GM12878 (cell line): Measurements from ENCODE around the gene RBM10. TPM values are rescaled to one million over a fixed set of nuclear protein-coding genes. Genes with fewer than 3 reads are reported as not detected.

Experiments
- ATAC-seq: fragments of 200-7000 bp; cut with Tn5 transposase; 3 replicates; pipeline ENCODE4 v1.9.1; 2020; ENCODE audit warnings: mild to moderate bottlenecking, moderate library complexity
- BruUV-seq: library from RNA; stranded (reverse); fragments of 400-500 nt; replicated peaks from 2 replicates; lab custom pipeline; 2021; lab: Mats Ljungman, UMichigan
- CTCF ChIA-PET: fragments of 300-600 bp; sonication (Branson Sonifier 250); formaldehyde crosslinking; extraction: SDS; loops from one replicate; lab custom pipeline; 2021; ENCODE audit warnings: inconsistent platforms; lab: Yijun Ruan, JAX
- POLR2A ChIA-PET: fragments of 350-600 bp; formaldehyde crosslinking; extraction: SDS; loops from one replicate; lab custom pipeline; 2021; ENCODE audit warnings: inconsistent platforms; lab: Charles Lee
- RAD21 ChIA-PET: fragments of 300-600 bp; sonication (Branson Sonifier 250); formaldehyde crosslinking; loops from one replicate; lab custom pipeline; 2023; ENCODE audit warnings: antibody characterized with exemption; ENCODE audit not compliant: unreplicated experiment; lab: Charles Lee
- SMC1A ChIA-PET: fragments of 300-600 bp; sonication (Branson Sonifier 250); formaldehyde crosslinking; loops from one replicate; lab custom pipeline; 2023; ENCODE audit not compliant: unreplicated experiment, uncharacterized antibody; lab: Charles Lee
- DNase-seq: peaks from one replicate; pipeline ENCODE4 v3.0.0-alpha.2; 2011; ENCODE audit warnings: low read depth, low spot score
- FAIRE-seq: peaks from 3 replicates; lab custom pipeline; 2011; peaks lifted over from hg19 to GRCh38; lab: Jason Lieb, UNC
- H2AFZ ChIP-seq: 2 replicates; pipeline ENCODE4 v1.6.0; 2011; ENCODE audit warnings: low read depth, low read length, control low read depth; ENCODE audit not compliant: control insufficient read depth
- H3K27ac ChIP-seq: 2 replicates; pipeline ENCODE4 v1.5.1; 2011; ENCODE audit warnings: control low read depth; ENCODE audit not compliant: control insufficient read depth, insufficient read depth
- H3K27me3 ChIP-seq, 2 experiments: replicated peaks in 1 of 2; 2 replicates each; pipeline versions ENCODE4 v1.6.0 to v1.6.1; 2011; ENCODE audit warnings: low read length in 1 of 2; ENCODE audit not compliant: control insufficient read depth in 2 of 2, insufficient read depth in 2 of 2
- H3K36me3 ChIP-seq, 2 experiments: 2 replicates each; pipeline ENCODE4 v1.5.1; 2011; ENCODE audit warnings: low read length in 1 of 2; ENCODE audit not compliant: control insufficient read depth in 2 of 2, insufficient read depth in 2 of 2
- H3K4me1 ChIP-seq: 2 replicates; pipeline ENCODE4 v1.6.1; 2011; ENCODE audit warnings: mild to moderate bottlenecking, low read length, moderate library complexity, mixed read lengths; ENCODE audit not compliant: control insufficient read depth, insufficient read depth
- H3K4me2 ChIP-seq: 2 replicates; pipeline ENCODE4 v1.6.0; 2011; ENCODE audit warnings: control low read depth; ENCODE audit not compliant: control insufficient read depth, insufficient read depth
- H3K4me3 ChIP-seq: fragments of 200-600 bp; sonication (generic); 2 replicates; pipeline ENCODE4 v1.5.1; 2016
- H3K79me2 ChIP-seq: 2 replicates; pipeline ENCODE4 v1.6.0; 2011; ENCODE audit warnings: low read length; ENCODE audit not compliant: control insufficient read depth, insufficient read depth
- H3K9ac ChIP-seq: 2 replicates; pipeline ENCODE4 v1.8.0; 2011; ENCODE audit warnings: low read length, control low read depth, mixed read lengths; ENCODE audit not compliant: control insufficient read depth, insufficient read depth
- H3K9me3 ChIP-seq: replicated peaks from 3 replicates; pipeline ENCODE4 v1.5.1; 2011; ENCODE audit warnings: mild to moderate bottlenecking, low read length; ENCODE audit not compliant: control insufficient read depth, insufficient read depth
- H4K20me1 ChIP-seq: 2 replicates; pipeline ENCODE4 v1.6.0; 2011; ENCODE audit not compliant: control insufficient read depth, insufficient read depth
- DPF2 ChIP-seq: fragments of 450-650 bp; IDR thresholded peaks from 2 replicates; pipeline ENCODE4 v1.6.1; 2017; ENCODE audit warnings: mild to moderate bottlenecking
- E4F1 ChIP-seq: fragments of 450-650 bp; IDR thresholded peaks from 2 replicates; pipeline ENCODE4 v1.6.1; 2018; ENCODE audit warnings: borderline replicate concordance, mild to moderate bottlenecking; ENCODE audit not compliant: partially characterized antibody
- EGR1 ChIP-seq, 2 experiments: IDR thresholded peaks; 1 replicate in 1 of 2; 2 replicates in 1 of 2; pipeline ENCODE4 v1.6.1; 2011 to 2012; ENCODE audit warnings: low read depth in 2 of 2, low read length in 2 of 2, borderline replicate concordance in 1 of 2, mild to moderate bottlenecking in 1 of 2, moderate library complexity in 1 of 2
- ETV6 ChIP-seq, 2 experiments: fragments of 450-650 bp in 1 of 2; IDR thresholded peaks in 1 of 2; conservative IDR thresholded peaks in 1 of 2; 2 replicates each; pipeline ENCODE4 v1.6.1; 2014; ENCODE audit warnings: antibody characterized with exemption in 1 of 2, borderline replicate concordance in 1 of 2, low read depth in 1 of 2, mild to moderate bottlenecking in 1 of 2, moderate library complexity in 1 of 2
- HCFC1 ChIP-seq: fragments of 150-350 bp; IDR thresholded peaks from 2 replicates; pipeline ENCODE4 v1.6.1; 2014; ENCODE audit warnings: low read length
- HDAC6 ChIP-seq: fragments of 200-600 bp; sonication (generic); IDR thresholded peaks from one replicate; pipeline ENCODE4 v1.8.0; 2017; ENCODE audit warnings: antibody characterized with exemption; ENCODE audit not compliant: unreplicated experiment
- MXI1 ChIP-seq: fragments of 150-350 bp; IDR thresholded peaks from 2 replicates; pipeline ENCODE4 v1.6.1; 2011; ENCODE audit warnings: low read depth, mild to moderate bottlenecking, inconsistent platforms, low read length, improper control_type of control experiment
- NFYA ChIP-seq: IDR thresholded peaks from 2 replicates; pipeline ENCODE4 v1.6.1; 2011; ENCODE audit warnings: low read depth, mild to moderate bottlenecking, low read length, improper control_type of control experiment, borderline replicate concordance
- SIN3A ChIP-seq: IDR thresholded peaks from 2 replicates; pipeline ENCODE4 v1.6.1; 2012; ENCODE audit warnings: low read depth, low read length, improper control_type of control experiment
- SREBF1 ChIP-seq: IDR thresholded peaks from 2 replicates; pipeline ENCODE4 v1.6.1; 2012; ENCODE audit warnings: mild to moderate bottlenecking, low read length
- STAT3 ChIP-seq: IDR thresholded peaks from 2 replicates; pipeline ENCODE4 v1.6.1; 2011; ENCODE audit warnings: low read depth, low read length, improper control_type of control experiment
- ZBTB11 ChIP-seq: fragments of 450-650 bp; formaldehyde crosslinking; IDR thresholded peaks from 2 replicates; pipeline ENCODE4 v1.5.0; 2022; ENCODE audit warnings: mild to moderate bottlenecking, missing genetic modification characterization
- ZNF592 ChIP-seq: fragments of 450-650 bp; IDR thresholded peaks from 2 replicates; pipeline ENCODE4 v1.6.1; 2017; ENCODE audit warnings: mild to moderate bottlenecking, moderate library complexity
- WGBS: methylation state at CpG from one replicate; pipeline ENCODE4 v1.1.6; 2016; ENCODE audit warnings: low lambda C conversion rate; ENCODE audit not compliant: insufficient replicate concordance, insufficient coverage; ENCODE audit errors: missing lambda C conversion rate; 5-methylcytosine and 5-hydroxymethylcytosine counted together
- in situ Hi-C: fragments of 300-500 bp; cut with MboI; formaldehyde crosslinking; loops from 9 replicates; pipeline ENCODE4 v1.14.3; 2018; ENCODE audit warnings: mixed read lengths
- intact Hi-C: fragments of 100-400 bp; cut with micrococcal nuclease; formaldehyde crosslinking; loops from one replicate; pipeline ENCODE4 v1.14.2; 2022; ENCODE audit not compliant: unreplicated experiment
- polyA plus RNA-seq, 11 experiments: library from polyadenylated mRNA; depleted of rRNA in 4 of 11; unstranded in 6 of 11; stranded (reverse) in 5 of 11; fragments of >200 nt; fragmentation: Nextera tagmentation in 4 of 11; fragmentation: Illumina TruSeq in 1 of 11; extraction: Ambion mirVana in 4 of 11; extraction: Trizol in 1 of 11; gene quantifications; 1 replicate in 1 of 11; 2 replicates in 10 of 11; pipeline versions ENCODE4 v1.2.1 to v1.2.3, GENCODE V29; 2011 to 2016; ENCODE audit warnings: inconsistent platforms in 2 of 11, missing spikeins in 2 of 11, low read depth in 1 of 11
- total RNA-seq, 4 experiments: library from RNA; depleted of rRNA in 3 of 4; stranded (reverse); fragments of >200 nt in 3 of 4; fragmentation: Illumina TruSeq in 1 of 4; extraction: Trizol in 1 of 4; gene quantifications; 2 replicates each; pipeline versions ENCODE4 v1.2.1 to v1.2.3, GENCODE V29; 2013 to 2021
- TF ChIP-seq, protein P1 (sequence below): IDR thresholded peaks from 2 replicates; pipeline ENCODE4 v1.6.1; 2012; ENCODE audit warnings: low read depth, low read length, improper control_type of control experiment

RBM10 gene
- total and polyA plus RNA-seq, 10 of the 15 experiments (the other 5 are each of a cell fraction or from before 2014, with no cell fraction given) = 1.4 to 60.0 (median 29.8) TPM

DNA sequence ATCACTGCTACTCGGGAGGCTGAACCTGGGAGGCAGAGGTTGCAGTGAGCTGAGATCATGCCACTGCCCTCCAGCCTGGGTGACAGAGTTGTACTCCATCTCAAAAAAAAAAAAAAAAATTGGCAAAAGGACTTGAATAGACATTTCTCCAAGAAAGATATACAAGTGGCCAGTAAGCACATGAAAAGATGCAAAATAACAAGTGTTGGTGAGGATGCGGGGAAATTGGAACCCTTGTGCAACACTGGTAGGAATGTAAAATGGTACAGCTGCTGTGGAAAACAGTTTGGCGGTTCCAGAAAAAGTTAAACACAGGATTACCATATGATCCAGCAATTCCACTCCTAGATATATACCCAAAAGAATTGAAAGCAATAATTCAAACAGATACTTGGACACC, 19.4 kb downstream of the RBM10 start:
- in situ Hi-C loops = no loop called here
- intact Hi-C loops = no loop called here
- H3K4me2 ChIP-seq = no peak overlapping the region
- H3K27me3 ChIP-seq = no peaks in the 10 kb centered on the region
- FAIRE-seq = no peak
- H4K20me1 ChIP-seq = no peaks in the 10 kb centered on the region
- ChIA-PET RAD21 (no interaction called here), POLR2A (no interaction called here), SMC1A (no interaction called here), CTCF (interaction anchor here (0.7 kb wide), 1 partner anchor 757 kb away, joined by 3 read pairs; no protein-coding TSS in a partner anchor)
- DNase-seq = no peak
- H3K79me2 ChIP-seq = peaks cover 2% of the 10 kb centered on the region
- ATAC-seq = no peak
- H3K9ac ChIP-seq = no peak overlapping the region
- no peaks in the 10 kb centered on the region; the same call in 2 of the 3 replicates for H3K9me3 ChIP-seq
- H3K4me3 ChIP-seq = no peak overlapping the region
- peaks cover 0 to 3% of the 10 kb centered on the region in 2 experiments; a peak in 2 of 4 replicates for H3K36me3 ChIP-seq
- H2AFZ ChIP-seq = no peak overlapping the region
- BruUV-seq = no TSS peak
- H3K27ac ChIP-seq = no peak overlapping the region
- 97% methylated on average over 3 of the region's 3 CpGs for WGBS
- H3K4me1 ChIP-seq = no peaks in the 10 kb centered on the region
- TF ChIP-seq EGR1 (IDR thresholded peaks at IDR 0.05; ENCODE audit: borderline replicate concordance in 1 of 2, low read depth in 2 of 2, low read length in 2 of 2) = no peak
- no peak for TF ChIP-seq HDAC6
- no peak for TF ChIP-seq HCFC1
- TF ChIP-seq ZNF592 = no peak
- no peak for TF ChIP-seq NFYA
- TF ChIP-seq, protein P1, sequence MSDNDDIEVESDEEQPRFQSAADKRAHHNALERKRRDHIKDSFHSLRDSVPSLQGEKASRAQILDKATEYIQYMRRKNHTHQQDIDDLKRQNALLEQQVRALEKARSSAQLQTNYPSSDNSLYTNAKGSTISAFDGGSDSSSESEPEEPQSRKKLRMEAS = no peak
- TF ChIP-seq E4F1 = no peak
- TF ChIP-seq SIN3A = no peak
- TF ChIP-seq ZBTB11 (CRISPR knock-in tag) = no peak
- TF ChIP-seq ETV6 (conservative IDR thresholded peaks at IDR 0.05 in 1 of 2, IDR thresholded peaks at IDR 0.05 in 1 of 2; ENCODE audit: borderline replicate concordance in 1 of 2, low read depth in 1 of 2) = no peak
- no peak for TF ChIP-seq DPF2
- TF ChIP-seq STAT3 = no peak
- TF ChIP-seq SREBF1 = no peak
- no peak for TF ChIP-seq MXI1
